ENCODE measurements around the gene CLCN5.

The CLCN5 gene

DNA sequence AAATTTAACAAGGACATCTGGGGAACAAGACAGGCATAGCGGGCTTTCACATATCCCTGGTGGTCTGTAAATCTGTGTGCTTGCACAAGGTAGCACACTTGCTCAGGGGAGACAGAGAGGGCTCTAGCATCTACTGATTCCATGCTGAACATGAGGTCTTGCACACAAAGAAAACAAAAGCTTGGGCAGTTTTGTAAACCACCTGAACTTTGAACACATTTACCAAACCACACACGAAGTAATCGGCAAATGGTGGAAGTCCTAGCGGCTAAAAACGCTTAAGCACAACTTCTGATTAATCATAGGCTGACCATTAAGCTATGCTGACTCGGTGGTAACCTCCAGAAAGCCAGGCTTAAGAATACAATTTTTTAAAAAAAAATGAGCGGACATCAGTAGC lies 225.6 kb downstream of the CLCN5 start:
- Histone ChIP-seq H3K9me3 (ENCODE audit: control insufficient read depth, insufficient read depth, low read depth, low read length) (no peaks in the 10 kb centered on the region), H3K27ac (ENCODE audit: extremely low read depth, low read depth, low read length) (no peak overlapping the region), H3K36me3 (ENCODE audit: control insufficient read depth in 2 of 2, insufficient read depth in 1 of 2, low read length in 2 of 2) (no peaks in the 10 kb centered on the region), H3K4me1 (ENCODE audit: control insufficient read depth, insufficient read depth, low read length) (no peaks in the 10 kb centered on the region), H3K4me3 (ENCODE audit: low read depth, low read length) (no peak overlapping the region)
- TF ChIP-seq ZNF830 (tag by site-specific recombination; IDR thresholded peaks at IDR 0.05; ENCODE audit: low read depth) = no peak
- no peak for TF ChIP-seq ZNF610 (tag by site-specific recombination; IDR thresholded peaks at IDR 0.05; ENCODE audit: borderline replicate concordance)
- no peak for TF ChIP-seq ZNF792 (tag by site-specific recombination; IDR thresholded peaks at IDR 0.05)
- no peak for TF ChIP-seq ZNF311 (tag by site-specific recombination; IDR thresholded peaks at IDR 0.05; ENCODE audit: borderline replicate concordance)
- no peak for TF ChIP-seq ZNF335 (tag by site-specific recombination; conservative IDR thresholded peaks at IDR 0.05)
- no peak for TF ChIP-seq KLF8 (tag by site-specific recombination; IDR thresholded peaks at IDR 0.05)
- TF ChIP-seq ZBTB7A (tag by site-specific recombination; IDR thresholded peaks at IDR 0.05; ENCODE audit: low read depth) = no peak
- no peak for TF ChIP-seq ZNF16 (tag by site-specific recombination; IDR thresholded peaks at IDR 0.05; ENCODE audit: low read depth)
- TF ChIP-seq ZNF121 (tag by site-specific recombination; IDR thresholded peaks at IDR 0.05) = no peak
- TF ChIP-seq ZNF174 (tag by site-specific recombination; IDR thresholded peaks at IDR 0.05) = no peak
- no peak for TF ChIP-seq YY1 (tag by site-specific recombination; IDR thresholded peaks at IDR 0.05)
- no peak for TF ChIP-seq ZBTB21 (tag by site-specific recombination; IDR thresholded peaks at IDR 0.05)
- no peak for TF ChIP-seq KLF9 (tag by site-specific recombination; IDR thresholded peaks at IDR 0.05; ENCODE audit: low read depth)
- TF ChIP-seq ZNF560 (tag by site-specific recombination; IDR thresholded peaks at IDR 0.05; ENCODE audit: borderline replicate concordance) = no peak
- TF ChIP-seq ZNF146 (tag by site-specific recombination; IDR thresholded peaks at IDR 0.05) = no peak
- no peak for TF ChIP-seq KLF16 (tag by site-specific recombination; IDR thresholded peaks at IDR 0.05)
- TF ChIP-seq ZFP69B (tag by site-specific recombination; IDR thresholded peaks at IDR 0.05) = no peak
- ChIA-PET CTCF (no interaction called here), POLR2A (no interaction called here)
